IMR-90 (cell line): Measurements from ENCODE around the gene PRKAG2. TPM values are rescaled to one million over a fixed set of nuclear protein-coding genes. Genes with fewer than 3 reads are reported as not detected.
"Not testable (repeated sequence)": the region's sequence is repeated elsewhere in the genome, so short reads cannot be mapped to it uniquely, and the experiment has no call there.

Experiments
- ATAC-seq: fragments of 200-7000 bp; cut with Tn5 transposase; 2 replicates; pipeline ENCODE4 v1.9.1; 2020; ENCODE audit warnings: low read depth, mild to moderate bottlenecking, moderate library complexity
- BruUV-seq: library from RNA; stranded (reverse); fragments of 400-500 nt; replicated peaks from 2 replicates; lab custom pipeline; 2021; lab: Mats Ljungman, UMichigan
- CTCF ChIA-PET: fragments of 300-600 bp; formaldehyde crosslinking; extraction: SDS; loops from one replicate; lab custom pipeline; 2021; ENCODE audit warnings: antibody characterized with exemption; lab: Yijun Ruan, JAX
- POLR2A ChIA-PET: fragments of 300-600 bp; sonication (Branson Sonifier 250); formaldehyde crosslinking; loops from one replicate; lab custom pipeline; 2022; ENCODE audit warnings: antibody characterized with exemption; ENCODE audit not compliant: unreplicated experiment; lab: Charles Lee
- DNase-seq: peaks from one replicate; pipeline ENCODE4 v3.0.0; 2013
- H2AFZ ChIP-seq: replicated peaks from 2 replicates; pipeline ENCODE3; 2013; ENCODE audit warnings: low read length, mild to moderate bottlenecking; ENCODE audit not compliant: poor library complexity
- H2AK5ac ChIP-seq: 2 replicates; pipeline ENCODE4 v1.6.1; 2013; ENCODE audit warnings: low read depth, low read length, inconsistent platforms
- H2AK9ac ChIP-seq: replicated peaks from 2 replicates; pipeline ENCODE3; 2013; ENCODE audit warnings: mild to moderate bottlenecking, low read depth, low read length, moderate library complexity; ENCODE audit not compliant: poor library complexity
- H2BK120ac ChIP-seq: 2 replicates; pipeline ENCODE4 v1.6.1; 2013; ENCODE audit warnings: low read depth, low read length, inconsistent platforms
- H2BK15ac ChIP-seq: 3 replicates; pipeline ENCODE4 v1.6.1; 2013; ENCODE audit warnings: low read depth, low read length, inconsistent platforms
- H2BK20ac ChIP-seq: 2 replicates; pipeline ENCODE4 v1.6.1; 2013; ENCODE audit warnings: low read depth, mild to moderate bottlenecking, inconsistent platforms, low read length, moderate library complexity
- H2BK5ac ChIP-seq: 2 replicates; pipeline ENCODE4 v1.6.1; 2013; ENCODE audit warnings: mild to moderate bottlenecking, low read depth, low read length, inconsistent platforms; ENCODE audit not compliant: poor library complexity, severe bottlenecking
- H3K14ac ChIP-seq: replicated peaks from 2 replicates; pipeline ENCODE4 v1.6.1; 2013; ENCODE audit warnings: low read depth, low read length, inconsistent platforms
- H3K18ac ChIP-seq: 2 replicates; pipeline ENCODE4 v1.6.1; 2013; ENCODE audit warnings: low read depth, low read length, control low read depth
- H3K23ac ChIP-seq: 2 replicates; pipeline ENCODE4 v1.6.1; 2013; ENCODE audit warnings: low read depth, low read length, inconsistent platforms
- H3K27ac ChIP-seq: 2 replicates; pipeline ENCODE4 v1.5.1; 2013; ENCODE audit warnings: mild to moderate bottlenecking, control low read depth, low read length; ENCODE audit not compliant: insufficient read depth
- H3K27me3 ChIP-seq: 2 replicates; pipeline ENCODE4 v1.6.1; 2013; ENCODE audit warnings: low read length; ENCODE audit not compliant: control insufficient read depth, insufficient read depth
- H3K36me3 ChIP-seq: 2 replicates; pipeline ENCODE4 v1.6.1; 2013; ENCODE audit warnings: low read length, mixed read lengths; ENCODE audit not compliant: control insufficient read depth, insufficient read depth
- H3K4ac ChIP-seq: 2 replicates; pipeline ENCODE4 v1.6.1; 2013; ENCODE audit warnings: low read depth, low read length, inconsistent platforms
- H3K4me1 ChIP-seq: 2 replicates; pipeline ENCODE4 v1.6.1; 2013; ENCODE audit warnings: low read length, mixed read lengths; ENCODE audit not compliant: control insufficient read depth, insufficient read depth
- H3K4me2 ChIP-seq: 2 replicates; pipeline ENCODE4 v1.6.1; 2013; ENCODE audit warnings: low read depth, mild to moderate bottlenecking, control low read depth, low read length, moderate library complexity
- H3K4me3 ChIP-seq: 2 replicates; pipeline ENCODE4 v1.5.1; 2013; ENCODE audit warnings: low read depth, mild to moderate bottlenecking, control low read depth, low read length, moderate library complexity; ENCODE audit not compliant: insufficient read depth
- H3K56ac ChIP-seq: 2 replicates; pipeline ENCODE4 v1.6.1; 2013; ENCODE audit warnings: low read length, inconsistent platforms; ENCODE audit not compliant: insufficient read depth; ENCODE audit errors: extremely low read depth
- H3K79me1 ChIP-seq, 2 experiments: 2 replicates each; pipeline ENCODE4 v1.6.1; 2013; ENCODE audit warnings: low read length in 2 of 2, inconsistent platforms in 1 of 2, low read depth in 1 of 2
- H3K9ac ChIP-seq: 2 replicates; pipeline ENCODE4 v1.6.1; 2013; ENCODE audit warnings: low read depth, low read length, control low read depth
- H3K9me1 ChIP-seq: 2 replicates; pipeline ENCODE4 v1.6.1; 2013; ENCODE audit warnings: low read length, inconsistent platforms; ENCODE audit not compliant: insufficient read depth
- H3K9me3 ChIP-seq: 2 replicates; pipeline ENCODE4 v1.6.1; 2013; ENCODE audit warnings: low read length; ENCODE audit not compliant: control insufficient read depth, insufficient read depth
- H4K20me1 ChIP-seq: 2 replicates; pipeline ENCODE4 v1.6.1; 2013; ENCODE audit warnings: low read length, inconsistent platforms; ENCODE audit not compliant: insufficient read depth
- H4K5ac ChIP-seq: 2 replicates; pipeline ENCODE4 v1.6.1; 2013; ENCODE audit warnings: mild to moderate bottlenecking, low read depth, low read length, control low read depth
- H4K8ac ChIP-seq, 2 experiments: 2 replicates each; pipeline ENCODE4 v1.6.1; 2013; ENCODE audit warnings: low read depth in 2 of 2, low read length in 2 of 2, control low read depth in 1 of 2, inconsistent platforms in 1 of 2
- H4K91ac ChIP-seq: 2 replicates; pipeline ENCODE4 v1.6.1; 2013; ENCODE audit warnings: low read depth, low read length, inconsistent platforms; ENCODE audit not compliant: insufficient read depth
- WGBS, 2 experiments: methylation state at CpG; one replicate each; pipeline versions ENCODE4 v1.1.5 to v1.1.7; 2013; ENCODE audit warnings: missing lambda C conversion rate in 2 of 2; ENCODE audit not compliant: insufficient read length in 1 of 2; ENCODE audit errors: extremely low coverage in 2 of 2; 5-methylcytosine and 5-hydroxymethylcytosine counted together
- dilution Hi-C: fragments of 300-500 bp; cut with HindIII; formaldehyde crosslinking; loops from one replicate; pipeline ENCODE4 v1.14.3; 2018; ENCODE audit warnings: low sequenced_read_pairs; ENCODE audit not compliant: unreplicated experiment
- in situ Hi-C: fragments of 300-500 bp; cut with MboI; formaldehyde crosslinking; loops from 3 replicates; pipeline ENCODE4 v1.14.3; 2019; ENCODE audit warnings: low sequenced_read_pairs, inconsistent platforms, mixed read lengths
- intact Hi-C: fragments of 100-400 bp; cut with micrococcal nuclease; formaldehyde crosslinking; loops from 2 replicates; pipeline ENCODE4 v1.10.0; 2022
- polyA plus RNA-seq, 3 experiments: library from polyadenylated mRNA; depleted of rRNA; stranded (reverse); fragments of >200 nt; gene quantifications; 2 replicates each; pipeline ENCODE4 v1.2.3, GENCODE V29; 2012; ENCODE audit warnings: low replicate concordance in 1 of 3
- total RNA-seq: library from RNA; depleted of rRNA; stranded (reverse); fragments of >200 nt; gene quantifications from 2 replicates; pipeline ENCODE4 v1.2.3, GENCODE V29; 2012

Gene PRKAG2
- total and polyA plus RNA-seq, 2 of the 4 experiments (the other 2 are of a cell fraction), result 15.4 to 21.6 TPM

DNA sequence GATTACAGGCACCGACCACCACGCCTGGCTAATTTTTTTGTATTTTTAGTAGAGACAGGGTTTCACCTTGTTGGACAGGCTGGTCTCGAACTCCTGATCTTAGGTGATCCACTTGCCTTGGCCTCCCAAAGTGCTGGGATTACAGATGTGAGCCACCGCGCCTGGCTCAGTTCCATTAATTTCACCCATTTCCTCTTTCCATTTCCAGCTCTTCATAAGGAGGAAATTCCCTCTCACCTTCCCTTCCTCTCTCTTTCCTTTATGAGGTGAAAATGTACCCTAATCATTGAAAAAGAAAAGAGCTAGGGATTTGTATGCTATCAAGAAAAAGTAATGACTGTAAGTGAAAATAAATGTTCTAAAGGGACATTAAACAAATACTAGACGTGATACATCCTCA lies 50.6 kb downstream of the PRKAG2 start:
- H3K9me1 ChIP-seq, H4K8ac ChIP-seq, H4K91ac ChIP-seq, H2AFZ ChIP-seq, CTCF ChIA-PET, H3K4me2 ChIP-seq, H4K20me1 ChIP-seq, H3K23ac ChIP-seq, H2AK5ac ChIP-seq, H3K9me3 ChIP-seq, DNase-seq, H3K79me1 ChIP-seq, ATAC-seq, H2AK9ac ChIP-seq, H3K9ac ChIP-seq, POLR2A ChIA-PET, intact Hi-C loops, H3K4me3 ChIP-seq, H2BK5ac ChIP-seq, BruUV-seq, H3K4me1 ChIP-seq, dilution Hi-C loops, H3K14ac ChIP-seq, H2BK120ac ChIP-seq, H3K36me3 ChIP-seq, H3K27ac ChIP-seq, H3K56ac ChIP-seq, H3K18ac ChIP-seq, H2BK15ac ChIP-seq, H4K5ac ChIP-seq, H2BK20ac ChIP-seq, in situ Hi-C loops, H3K4ac ChIP-seq: not testable (repeated sequence)
- 57% methylated on average over 1 of the region's 6 CpGs; no CpG with 5 or more reads in 1 of the 2 experiments for WGBS, 2 experiments
- H3K27me3 ChIP-seq, result peaks cover 34% of the 10 kb centered on the region
